Measurements from ENCODE around the gene ZNF74.

GRCh38 chr22:20444325-20444724 is 50.4 kb downstream of the ZNF74 start:
- TF ChIP-seq CTCF (IDR thresholded peaks at IDR 0.05) = no peak
- TF ChIP-seq EZH2 (IDR thresholded peaks at IDR 0.05; ENCODE audit: borderline replicate concordance, insufficient read depth, low read depth, low read length, poor library complexity, severe bottlenecking) = no peak

Measured in B cell (primary cell).